Motor neuron (in vitro differentiated cells): Measurements from ENCODE around the gene CDC42BPG. TPM values are rescaled to one million over a fixed set of nuclear protein-coding genes. Genes with fewer than 3 reads are reported as not detected.

Experiments
- total RNA-seq, 8 experiments: library from RNA; unstranded; fragments of 300-600 nt; gene quantifications; 2 replicates each; pipeline versions ENCODE4 v1.2.3 to v1.2.4, GENCODE V29; 2022

The CDC42BPG gene
- total RNA-seq, 8 experiments from 2014 or later: 0.05 to 1.2 (median 0.22) TPM; not detected in 1

Other genes with a start within 250 kb of the CDC42BPG start
- 100 to 1,000 TPM in 3 of 8 experiments, 10 to 100 TPM in 2, 1 to 10 TPM in 2, under 1 TPM in 1; 0.51 to 120 (median 71.9) TPM for gene NRXN2, start 121.5 kb downstream of the CDC42BPG start, total RNA-seq
- 1 to 10 TPM in 7 of 8 experiments, under 1 TPM in 1; 0.63 to 5.5 (median 2.1) TPM for gene RASGRP2, start 100.5 kb downstream of the CDC42BPG start, total RNA-seq
- 10 to 100 TPM in 1 of 8 experiments, 1 to 10 TPM in 5, under 1 TPM in 2; 0.31 to 12.8 (median 2.2) TPM for gene PYGM, start 84.7 kb downstream of the CDC42BPG start, total RNA-seq
- gene SF1, start 66.1 kb downstream of the CDC42BPG start, total RNA-seq: 100 to 1,000 TPM in 4 of 8 experiments, 10 to 100 TPM in 4; 65.8 to 317 (median 98.9) TPM
- gene MAP4K2, start 41.4 kb downstream of the CDC42BPG start, total RNA-seq: 10 to 100 TPM in 3 of 8 experiments, 1 to 10 TPM in 5; 3.0 to 15.7 (median 7.2) TPM
- gene MEN1, start 34.1 kb downstream of the CDC42BPG start, total RNA-seq: 10 to 100 TPM; 12.8 to 28.2 (median 17.3) TPM
- gene EHD1, start 34.0 kb upstream of the CDC42BPG start, total RNA-seq: 10 to 100 TPM; 20.2 to 37.2 (median 30.6) TPM
- gene ATG2A, start 72.6 kb upstream of the CDC42BPG start, total RNA-seq: 10 to 100 TPM in 4 of 8 experiments, 1 to 10 TPM in 4; 4.9 to 37.2 (median 9.6) TPM
- gene PPP2R5B, start 80.0 kb upstream of the CDC42BPG start, total RNA-seq: 10 to 100 TPM in 6 of 8 experiments, 1 to 10 TPM in 2; 8.4 to 48.7 (median 25.8) TPM
- gene GPHA2, start 91.2 kb upstream of the CDC42BPG start, total RNA-seq: under 1 TPM in 3 of 8 experiments, not detected in 5; 0.16 to 0.93 (median 0.76) TPM
- gene MAJIN, start 127.5 kb upstream of the CDC42BPG start, total RNA-seq: 1 to 10 TPM in 1 of 8 experiments, under 1 TPM in 3, not detected in 4; 0.11 to 1.8 (median 0.18) TPM
- gene BATF2, start 152.3 kb upstream of the CDC42BPG start, total RNA-seq: 10 to 100 TPM in 1 of 8 experiments, 1 to 10 TPM in 4, under 1 TPM in 3; 0.22 to 15.8 (median 1.1) TPM
- 100 to 1,000 TPM; 103 to 151 (median 108) TPM for gene ARL2, start 169.5 kb upstream of the CDC42BPG start, total RNA-seq
- 10 to 100 TPM in 7 of 8 experiments, 1 to 10 TPM in 1; 8.5 to 27.1 (median 13.9) TPM for gene SNX15, start 182.8 kb upstream of the CDC42BPG start, total RNA-seq
- gene SAC3D1, start 196.6 kb upstream of the CDC42BPG start, total RNA-seq: 10 to 100 TPM in 7 of 8 experiments, 1 to 10 TPM in 1; 8.9 to 18.2 (median 11.5) TPM
- gene NAALADL1, start 213.9 kb upstream of the CDC42BPG start, total RNA-seq: 1 to 10 TPM in 2 of 8 experiments, under 1 TPM in 5, not detected in 1; 0.52 to 3.9 (median 0.93) TPM
- 10 to 100 TPM in 3 of 8 experiments, 1 to 10 TPM in 4, under 1 TPM in 1; 0.97 to 25.2 (median 2.0) TPM for gene CDCA5, start 239.4 kb upstream of the CDC42BPG start, total RNA-seq
- 10 to 100 TPM; 33.2 to 95.4 (median 41.7) TPM for gene ZFPL1, start 239.6 kb upstream of the CDC42BPG start, total RNA-seq